GM12878 (cell line): ENCODE data around the gene RERE. TPM values are rescaled to one million over a fixed set of nuclear protein-coding genes. Genes with fewer than 3 reads are reported as not detected.

Source experiments
- ATAC-seq: fragments of 200-7000 bp; cut with Tn5 transposase; 3 replicates; pipeline ENCODE4 v1.9.1; 2020; ENCODE audit warnings: mild to moderate bottlenecking, moderate library complexity
- BruUV-seq: library from RNA; stranded (reverse); fragments of 400-500 nt; replicated peaks from 2 replicates; lab custom pipeline; 2021; lab: Mats Ljungman, UMichigan
- CTCF ChIA-PET: fragments of 300-600 bp; sonication (Branson Sonifier 250); formaldehyde crosslinking; extraction: SDS; loops from one replicate; lab custom pipeline; 2021; ENCODE audit warnings: inconsistent platforms; lab: Yijun Ruan, JAX
- POLR2A ChIA-PET: fragments of 350-600 bp; formaldehyde crosslinking; extraction: SDS; loops from one replicate; lab custom pipeline; 2021; ENCODE audit warnings: inconsistent platforms; lab: Charles Lee
- RAD21 ChIA-PET: fragments of 300-600 bp; sonication (Branson Sonifier 250); formaldehyde crosslinking; loops from one replicate; lab custom pipeline; 2023; ENCODE audit warnings: antibody characterized with exemption; ENCODE audit not compliant: unreplicated experiment; lab: Charles Lee
- SMC1A ChIA-PET: fragments of 300-600 bp; sonication (Branson Sonifier 250); formaldehyde crosslinking; loops from one replicate; lab custom pipeline; 2023; ENCODE audit not compliant: unreplicated experiment, uncharacterized antibody; lab: Charles Lee
- DNase-seq: peaks from one replicate; pipeline ENCODE4 v3.0.0-alpha.2; 2011; ENCODE audit warnings: low read depth, low spot score
- FAIRE-seq: peaks from 3 replicates; lab custom pipeline; 2011; peaks lifted over from hg19 to GRCh38; lab: Jason Lieb, UNC
- H2AFZ ChIP-seq: 2 replicates; pipeline ENCODE4 v1.6.0; 2011; ENCODE audit warnings: low read depth, low read length, control low read depth; ENCODE audit not compliant: control insufficient read depth
- H3K27ac ChIP-seq: 2 replicates; pipeline ENCODE4 v1.5.1; 2011; ENCODE audit warnings: control low read depth; ENCODE audit not compliant: control insufficient read depth, insufficient read depth
- H3K27me3 ChIP-seq, 2 experiments: replicated peaks in 1 of 2; 2 replicates each; pipeline versions ENCODE4 v1.6.0 to v1.6.1; 2011; ENCODE audit warnings: low read length in 1 of 2; ENCODE audit not compliant: control insufficient read depth in 2 of 2, insufficient read depth in 2 of 2
- H3K36me3 ChIP-seq, 2 experiments: 2 replicates each; pipeline ENCODE4 v1.5.1; 2011; ENCODE audit warnings: low read length in 1 of 2; ENCODE audit not compliant: control insufficient read depth in 2 of 2, insufficient read depth in 2 of 2
- H3K4me1 ChIP-seq: 2 replicates; pipeline ENCODE4 v1.6.1; 2011; ENCODE audit warnings: mild to moderate bottlenecking, low read length, moderate library complexity, mixed read lengths; ENCODE audit not compliant: control insufficient read depth, insufficient read depth
- H3K4me2 ChIP-seq: 2 replicates; pipeline ENCODE4 v1.6.0; 2011; ENCODE audit warnings: control low read depth; ENCODE audit not compliant: control insufficient read depth, insufficient read depth
- H3K4me3 ChIP-seq: fragments of 200-600 bp; sonication (generic); 2 replicates; pipeline ENCODE4 v1.5.1; 2016
- H3K79me2 ChIP-seq: 2 replicates; pipeline ENCODE4 v1.6.0; 2011; ENCODE audit warnings: low read length; ENCODE audit not compliant: control insufficient read depth, insufficient read depth
- H3K9ac ChIP-seq: 2 replicates; pipeline ENCODE4 v1.8.0; 2011; ENCODE audit warnings: low read length, control low read depth, mixed read lengths; ENCODE audit not compliant: control insufficient read depth, insufficient read depth
- H3K9me3 ChIP-seq: replicated peaks from 3 replicates; pipeline ENCODE4 v1.5.1; 2011; ENCODE audit warnings: mild to moderate bottlenecking, low read length; ENCODE audit not compliant: control insufficient read depth, insufficient read depth
- H4K20me1 ChIP-seq: 2 replicates; pipeline ENCODE4 v1.6.0; 2011; ENCODE audit not compliant: control insufficient read depth, insufficient read depth
- BCL11A ChIP-seq: IDR thresholded peaks from 2 replicates; pipeline ENCODE4 v1.6.1; 2011; ENCODE audit warnings: low read depth, low read length
- CHD2 ChIP-seq: IDR thresholded peaks from 2 replicates; pipeline ENCODE4 v1.6.1; 2011; ENCODE audit warnings: low read depth, low read length, improper control_type of control experiment, borderline replicate concordance
- CREM ChIP-seq: IDR thresholded peaks from 2 replicates; pipeline ENCODE4 v1.6.1; 2014; ENCODE audit warnings: antibody characterized with exemption, low read depth
- EP300 ChIP-seq, 2 experiments: fragments of 150-350 bp in 1 of 2; IDR thresholded peaks; 2 replicates each; pipeline ENCODE4 v1.6.1; 2011 to 2012; ENCODE audit warnings: low read depth in 2 of 2, low read length in 2 of 2, borderline replicate concordance in 1 of 2, improper control_type of control experiment in 1 of 2, inconsistent platforms in 1 of 2; ENCODE audit not compliant: control insufficient read depth in 1 of 2
- HCFC1 ChIP-seq: fragments of 150-350 bp; IDR thresholded peaks from 2 replicates; pipeline ENCODE4 v1.6.1; 2014; ENCODE audit warnings: low read length
- JUNB ChIP-seq: IDR thresholded peaks from 2 replicates; pipeline ENCODE4 v1.6.1; 2016; ENCODE audit warnings: antibody characterized with exemption, mild to moderate bottlenecking
- MYB ChIP-seq: fragments of 150-350 bp; IDR thresholded peaks from 2 replicates; pipeline ENCODE4 v1.6.1; 2014; ENCODE audit warnings: mild to moderate bottlenecking, low read depth, low read length, borderline replicate concordance
- POU2F2 ChIP-seq: IDR thresholded peaks from 3 replicates; pipeline ENCODE4 v1.6.1; 2011; ENCODE audit warnings: low read depth, mild to moderate bottlenecking, low read length, borderline replicate concordance
- RAD51 ChIP-seq: fragments of 450-650 bp; IDR thresholded peaks from 2 replicates; pipeline ENCODE4 v1.6.1; 2016; ENCODE audit warnings: moderate library complexity, mild to moderate bottlenecking, inconsistent platforms
- WGBS: methylation state at CpG from one replicate; pipeline ENCODE4 v1.1.6; 2016; ENCODE audit warnings: low lambda C conversion rate; ENCODE audit not compliant: insufficient replicate concordance, insufficient coverage; ENCODE audit errors: missing lambda C conversion rate; 5-methylcytosine and 5-hydroxymethylcytosine counted together
- in situ Hi-C: fragments of 300-500 bp; cut with MboI; formaldehyde crosslinking; loops from 9 replicates; pipeline ENCODE4 v1.14.3; 2018; ENCODE audit warnings: mixed read lengths
- intact Hi-C: fragments of 100-400 bp; cut with micrococcal nuclease; formaldehyde crosslinking; loops from one replicate; pipeline ENCODE4 v1.14.2; 2022; ENCODE audit not compliant: unreplicated experiment
- polyA plus RNA-seq, 11 experiments: library from polyadenylated mRNA; depleted of rRNA in 4 of 11; unstranded in 6 of 11; stranded (reverse) in 5 of 11; fragments of >200 nt; fragmentation: Nextera tagmentation in 4 of 11; fragmentation: Illumina TruSeq in 1 of 11; extraction: Ambion mirVana in 4 of 11; extraction: Trizol in 1 of 11; gene quantifications; 1 replicate in 1 of 11; 2 replicates in 10 of 11; pipeline versions ENCODE4 v1.2.1 to v1.2.3, GENCODE V29; 2011 to 2016; ENCODE audit warnings: inconsistent platforms in 2 of 11, missing spikeins in 2 of 11, low read depth in 1 of 11
- total RNA-seq, 4 experiments: library from RNA; depleted of rRNA in 3 of 4; stranded (reverse); fragments of >200 nt in 3 of 4; fragmentation: Illumina TruSeq in 1 of 4; extraction: Trizol in 1 of 4; gene quantifications; 2 replicates each; pipeline versions ENCODE4 v1.2.1 to v1.2.3, GENCODE V29; 2013 to 2021
- TF ChIP-seq, protein P1 (sequence below): fragments of 450-650 bp; formaldehyde crosslinking; IDR thresholded peaks from 2 replicates; pipeline ENCODE4 v1.5.0; 2022; ENCODE audit warnings: mild to moderate bottlenecking, missing genetic modification characterization
- TF ChIP-seq, protein P2 (sequence below): fragments of 150-350 bp; IDR thresholded peaks from 2 replicates; pipeline ENCODE4 v1.6.1; 2014; ENCODE audit warnings: mild to moderate bottlenecking, low read depth, low read length
- TF ChIP-seq, protein P3 (sequence below): fragments of 450-650 bp; IDR thresholded peaks from 2 replicates; pipeline ENCODE4 v1.6.1; 2017; ENCODE audit warnings: mild to moderate bottlenecking

RERE gene
- total and polyA plus RNA-seq, 10 of the 15 experiments (the other 5 are each of a cell fraction or from before 2014, with no cell fraction given) = 5.2 to 60.5 (median 20.2) TPM

DNA sequence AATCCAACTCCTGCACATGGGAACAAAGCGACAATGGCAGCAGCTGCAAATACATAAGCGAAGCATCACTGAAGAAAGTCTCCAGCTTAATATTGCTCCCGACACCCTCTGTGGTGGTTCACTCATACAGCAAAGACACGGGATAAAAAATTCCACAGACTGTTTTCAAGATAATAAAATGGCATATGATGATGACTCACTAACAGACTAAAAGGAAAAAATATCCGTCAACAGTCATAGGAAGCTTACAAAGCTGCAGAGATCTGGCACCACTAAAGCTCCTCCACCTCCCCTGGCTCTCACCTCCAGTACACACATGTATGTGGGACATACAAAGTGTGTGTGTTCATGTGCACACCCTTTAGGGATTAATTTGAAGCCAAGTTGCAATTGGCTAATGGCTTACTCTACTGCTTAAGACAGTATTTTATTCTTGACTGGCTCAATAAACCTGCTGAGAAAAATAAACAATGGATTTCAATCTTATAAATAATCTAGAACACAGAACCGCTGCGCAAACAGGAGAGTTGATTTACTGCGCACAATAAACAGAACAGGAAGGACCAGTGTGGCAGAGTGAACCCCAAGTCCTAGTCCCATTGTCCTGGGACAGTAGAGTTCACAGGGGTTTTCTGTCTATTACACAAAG, 405.1 kb downstream of the RERE start:
- POLR2A ChIA-PET = no interaction called here
- H3K79me2 ChIP-seq = peaks cover 10% of the 10 kb centered on the region
- no TSS peak for BruUV-seq

More for the DNA sequence above, 405.1 kb downstream of the RERE start:
- Histone ChIP-seq H3K4me3 (no peak overlapping the region), H3K4me2 (no peak overlapping the region), H3K27ac (no peak overlapping the region), H3K36me3 (peaks cover 4 to 28% of the 10 kb centered on the region in 2 experiments), H3K4me1 (no peaks in the 10 kb centered on the region), H3K9me3 (no peaks in the 10 kb centered on the region), H3K27me3 (no peaks in the 10 kb centered on the region), H2AFZ (no peak overlapping the region), H4K20me1 (no peaks in the 10 kb centered on the region; the same call in 1 of the 2 replicates), H3K9ac (no peak overlapping the region)
- intact Hi-C loops (no loop called here), in situ Hi-C loops (no loop called here)
- ChIA-PET RAD21 (no interaction called here), CTCF (interaction anchor here (0.6 to 1.3 kb wide), 3 partner anchors 10 to 275 kb away, joined by 4 to 5 read pairs (median 4); no protein-coding TSS in a partner anchor), SMC1A (interaction anchor here (0.7 kb wide), 1 partner anchor 352 kb away, joined by 3 read pairs; no protein-coding TSS in a partner anchor)
- DNase-seq = no peak
- 95% methylated on average over 8 of the region's 8 CpGs for WGBS
- TF ChIP-seq JUNB = no peak
- TF ChIP-seq POU2F2 = no peak
- no peak for TF ChIP-seq MYB
- no peak for TF ChIP-seq RAD51
- TF ChIP-seq, protein P1, sequence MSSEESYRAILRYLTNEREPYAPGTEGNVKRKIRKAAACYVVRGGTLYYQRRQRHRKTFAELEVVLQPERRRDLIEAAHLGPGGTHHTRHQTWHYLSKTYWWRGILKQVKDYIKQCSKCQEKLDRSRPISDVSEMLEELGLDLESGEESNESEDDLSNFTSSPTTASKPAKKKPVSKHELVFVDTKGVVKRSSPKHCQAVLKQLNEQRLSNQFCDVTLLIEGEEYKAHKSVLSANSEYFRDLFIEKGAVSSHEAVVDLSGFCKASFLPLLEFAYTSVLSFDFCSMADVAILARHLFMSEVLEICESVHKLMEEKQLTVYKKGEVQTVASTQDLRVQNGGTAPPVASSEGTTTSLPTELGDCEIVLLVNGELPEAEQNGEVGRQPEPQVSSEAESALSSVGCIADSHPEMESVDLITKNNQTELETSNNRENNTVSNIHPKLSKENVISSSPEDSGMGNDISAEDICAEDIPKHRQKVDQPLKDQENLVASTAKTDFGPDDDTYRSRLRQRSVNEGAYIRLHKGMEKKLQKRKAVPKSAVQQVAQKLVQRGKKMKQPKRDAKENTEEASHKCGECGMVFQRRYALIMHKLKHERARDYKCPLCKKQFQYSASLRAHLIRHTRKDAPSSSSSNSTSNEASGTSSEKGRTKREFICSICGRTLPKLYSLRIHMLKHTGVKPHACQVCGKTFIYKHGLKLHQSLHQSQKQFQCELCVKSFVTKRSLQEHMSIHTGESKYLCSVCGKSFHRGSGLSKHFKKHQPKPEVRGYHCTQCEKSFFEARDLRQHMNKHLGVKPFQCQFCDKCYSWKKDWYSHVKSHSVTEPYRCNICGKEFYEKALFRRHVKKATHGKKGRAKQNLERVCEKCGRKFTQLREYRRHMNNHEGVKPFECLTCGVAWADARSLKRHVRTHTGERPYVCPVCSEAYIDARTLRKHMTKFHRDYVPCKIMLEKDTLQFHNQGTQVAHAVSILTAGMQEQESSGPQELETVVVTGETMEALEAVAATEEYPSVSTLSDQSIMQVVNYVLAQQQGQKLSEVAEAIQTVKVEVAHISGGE (CRISPR knock-in tag) = no peak
- TF ChIP-seq HCFC1 = no peak
- no peak for TF ChIP-seq EP300 (IDR thresholded peaks at IDR 0.05; ENCODE audit: borderline replicate concordance in 1 of 2, control insufficient read depth in 1 of 2, low read depth in 2 of 2, low read length in 2 of 2)
- TF ChIP-seq BCL11A = no peak
- TF ChIP-seq, protein P2, sequence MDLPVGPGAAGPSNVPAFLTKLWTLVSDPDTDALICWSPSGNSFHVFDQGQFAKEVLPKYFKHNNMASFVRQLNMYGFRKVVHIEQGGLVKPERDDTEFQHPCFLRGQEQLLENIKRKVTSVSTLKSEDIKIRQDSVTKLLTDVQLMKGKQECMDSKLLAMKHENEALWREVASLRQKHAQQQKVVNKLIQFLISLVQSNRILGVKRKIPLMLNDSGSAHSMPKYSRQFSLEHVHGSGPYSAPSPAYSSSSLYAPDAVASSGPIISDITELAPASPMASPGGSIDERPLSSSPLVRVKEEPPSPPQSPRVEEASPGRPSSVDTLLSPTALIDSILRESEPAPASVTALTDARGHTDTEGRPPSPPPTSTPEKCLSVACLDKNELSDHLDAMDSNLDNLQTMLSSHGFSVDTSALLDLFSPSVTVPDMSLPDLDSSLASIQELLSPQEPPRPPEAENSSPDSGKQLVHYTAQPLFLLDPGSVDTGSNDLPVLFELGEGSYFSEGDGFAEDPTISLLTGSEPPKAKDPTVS = no peak
- TF ChIP-seq, protein P3, sequence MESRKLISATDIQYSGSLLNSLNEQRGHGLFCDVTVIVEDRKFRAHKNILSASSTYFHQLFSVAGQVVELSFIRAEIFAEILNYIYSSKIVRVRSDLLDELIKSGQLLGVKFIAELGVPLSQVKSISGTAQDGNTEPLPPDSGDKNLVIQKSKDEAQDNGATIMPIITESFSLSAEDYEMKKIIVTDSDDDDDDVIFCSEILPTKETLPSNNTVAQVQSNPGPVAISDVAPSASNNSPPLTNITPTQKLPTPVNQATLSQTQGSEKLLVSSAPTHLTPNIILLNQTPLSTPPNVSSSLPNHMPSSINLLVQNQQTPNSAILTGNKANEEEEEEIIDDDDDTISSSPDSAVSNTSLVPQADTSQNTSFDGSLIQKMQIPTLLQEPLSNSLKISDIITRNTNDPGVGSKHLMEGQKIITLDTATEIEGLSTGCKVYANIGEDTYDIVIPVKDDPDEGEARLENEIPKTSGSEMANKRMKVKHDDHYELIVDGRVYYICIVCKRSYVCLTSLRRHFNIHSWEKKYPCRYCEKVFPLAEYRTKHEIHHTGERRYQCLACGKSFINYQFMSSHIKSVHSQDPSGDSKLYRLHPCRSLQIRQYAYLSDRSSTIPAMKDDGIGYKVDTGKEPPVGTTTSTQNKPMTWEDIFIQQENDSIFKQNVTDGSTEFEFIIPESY = no peak
- no peak for TF ChIP-seq CREM
- TF ChIP-seq CHD2 = no peak
- FAIRE-seq = no peak
- no peak for ATAC-seq
